Measurements from ENCODE around the gene TMEM240. TPM values are rescaled to one million over a fixed set of nuclear protein-coding genes. Genes with fewer than 3 reads are reported as not detected.

Gene TMEM240
- total and polyA plus RNA-seq, 9 of the 15 experiments (the other 6 are each of a cell fraction or from before 2014, with no cell fraction given), result 0.24 to 2.0 (median 0.69) TPM; not detected in 5

DNA sequence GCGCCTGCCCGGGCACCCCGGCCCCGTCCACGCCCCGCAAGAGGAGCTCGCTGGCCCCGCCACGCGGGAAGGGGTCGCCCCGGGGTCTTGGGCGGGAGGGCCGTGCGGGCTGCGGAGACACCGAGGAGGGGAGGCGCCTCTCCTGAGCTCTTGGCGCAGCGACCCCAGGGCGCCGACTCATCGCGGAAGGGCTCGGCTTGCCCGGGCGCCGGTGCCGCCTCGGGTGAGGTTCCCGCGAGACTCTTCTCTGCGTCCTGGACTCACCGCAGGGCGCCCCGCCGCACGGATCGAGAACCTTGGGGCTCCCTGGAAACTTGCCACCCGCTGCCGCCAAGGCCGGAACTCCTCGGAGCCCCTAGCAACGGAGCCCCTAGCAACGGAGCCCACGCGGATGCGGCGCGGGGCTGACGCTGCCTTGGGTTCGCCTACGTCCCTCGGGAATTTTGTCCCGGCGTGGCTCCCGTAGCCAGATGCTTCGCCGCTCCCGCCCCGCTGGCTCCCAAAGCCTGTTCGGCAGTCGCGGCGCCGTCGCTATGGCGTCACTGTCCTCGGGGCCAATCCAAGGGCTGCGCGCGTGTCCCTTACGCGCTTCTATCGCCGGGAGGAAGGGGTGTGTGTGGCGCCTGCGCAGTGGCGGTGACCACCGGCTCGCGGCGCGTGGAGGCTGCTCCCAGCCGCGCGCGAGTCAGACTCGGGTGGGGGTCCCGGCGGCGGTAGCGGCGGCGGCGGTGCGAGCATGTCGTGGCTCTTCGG, 28.7 kb downstream of the TMEM240 start, which contains the start of gene ATAD3A (continued):
- TF ChIP-seq, protein P1, sequence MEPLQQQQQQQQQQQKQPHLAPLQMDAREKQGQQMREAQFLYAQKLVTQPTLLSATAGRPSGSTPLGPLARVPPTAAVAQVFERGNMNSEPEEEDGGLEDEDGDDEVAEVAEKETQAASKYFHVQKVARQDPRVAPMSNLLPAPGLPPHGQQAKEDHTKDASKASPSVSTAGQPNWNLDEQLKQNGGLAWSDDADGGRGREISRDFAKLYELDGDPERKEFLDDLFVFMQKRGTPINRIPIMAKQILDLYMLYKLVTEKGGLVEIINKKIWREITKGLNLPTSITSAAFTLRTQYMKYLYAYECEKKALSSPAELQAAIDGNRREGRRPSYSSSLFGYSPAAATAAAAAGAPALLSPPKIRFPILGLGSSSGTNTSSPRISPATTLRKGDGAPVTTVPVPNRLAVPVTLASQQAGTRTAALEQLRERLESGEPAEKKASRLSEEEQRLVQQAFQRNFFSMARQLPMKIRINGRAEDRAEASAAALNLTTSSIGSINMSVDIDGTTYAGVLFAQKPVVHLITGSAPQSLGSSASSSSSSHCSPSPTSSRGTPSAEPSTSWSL (CRISPR knock-in tag; IDR thresholded peaks at IDR 0.05; ENCODE audit: borderline replicate concordance), result no peak
- TF ChIP-seq ZNF197 (CRISPR knock-in tag; IDR thresholded peaks at IDR 0.05; ENCODE audit: low read depth) (no peak), ETV5 (CRISPR knock-in tag; IDR thresholded peaks at IDR 0.05; ENCODE audit: low read depth) (peak; percentile 77; the same call in 1 of the 2 replicates), POU5F1 (IDR thresholded peaks at IDR 0.05; ENCODE audit: borderline replicate concordance, low read depth, low read length, partially characterized antibody) (peak; percentile 89), TRIM24 (IDR thresholded peaks at IDR 0.05) (peak in 1 of 2 experiments; percentile 64; a peak in 2 of 4 replicates), SUPT5H (IDR thresholded peaks at IDR 0.05) (peak; percentile 90), SLC30A9 (CRISPR knock-in tag; IDR thresholded peaks at IDR 0.05) (0 out of 2 replicates have a peak, but pooled peaks have one; percentile 10)
- TF ChIP-seq, protein P2, sequence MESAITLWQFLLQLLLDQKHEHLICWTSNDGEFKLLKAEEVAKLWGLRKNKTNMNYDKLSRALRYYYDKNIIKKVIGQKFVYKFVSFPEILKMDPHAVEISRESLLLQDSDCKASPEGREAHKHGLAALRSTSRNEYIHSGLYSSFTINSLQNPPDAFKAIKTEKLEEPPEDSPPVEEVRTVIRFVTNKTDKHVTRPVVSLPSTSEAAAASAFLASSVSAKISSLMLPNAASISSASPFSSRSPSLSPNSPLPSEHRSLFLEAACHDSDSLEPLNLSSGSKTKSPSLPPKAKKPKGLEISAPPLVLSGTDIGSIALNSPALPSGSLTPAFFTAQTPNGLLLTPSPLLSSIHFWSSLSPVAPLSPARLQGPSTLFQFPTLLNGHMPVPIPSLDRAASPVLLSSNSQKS (CRISPR knock-in tag; IDR thresholded peaks at IDR 0.05), result no peak
- TF ChIP-seq, protein P3, sequence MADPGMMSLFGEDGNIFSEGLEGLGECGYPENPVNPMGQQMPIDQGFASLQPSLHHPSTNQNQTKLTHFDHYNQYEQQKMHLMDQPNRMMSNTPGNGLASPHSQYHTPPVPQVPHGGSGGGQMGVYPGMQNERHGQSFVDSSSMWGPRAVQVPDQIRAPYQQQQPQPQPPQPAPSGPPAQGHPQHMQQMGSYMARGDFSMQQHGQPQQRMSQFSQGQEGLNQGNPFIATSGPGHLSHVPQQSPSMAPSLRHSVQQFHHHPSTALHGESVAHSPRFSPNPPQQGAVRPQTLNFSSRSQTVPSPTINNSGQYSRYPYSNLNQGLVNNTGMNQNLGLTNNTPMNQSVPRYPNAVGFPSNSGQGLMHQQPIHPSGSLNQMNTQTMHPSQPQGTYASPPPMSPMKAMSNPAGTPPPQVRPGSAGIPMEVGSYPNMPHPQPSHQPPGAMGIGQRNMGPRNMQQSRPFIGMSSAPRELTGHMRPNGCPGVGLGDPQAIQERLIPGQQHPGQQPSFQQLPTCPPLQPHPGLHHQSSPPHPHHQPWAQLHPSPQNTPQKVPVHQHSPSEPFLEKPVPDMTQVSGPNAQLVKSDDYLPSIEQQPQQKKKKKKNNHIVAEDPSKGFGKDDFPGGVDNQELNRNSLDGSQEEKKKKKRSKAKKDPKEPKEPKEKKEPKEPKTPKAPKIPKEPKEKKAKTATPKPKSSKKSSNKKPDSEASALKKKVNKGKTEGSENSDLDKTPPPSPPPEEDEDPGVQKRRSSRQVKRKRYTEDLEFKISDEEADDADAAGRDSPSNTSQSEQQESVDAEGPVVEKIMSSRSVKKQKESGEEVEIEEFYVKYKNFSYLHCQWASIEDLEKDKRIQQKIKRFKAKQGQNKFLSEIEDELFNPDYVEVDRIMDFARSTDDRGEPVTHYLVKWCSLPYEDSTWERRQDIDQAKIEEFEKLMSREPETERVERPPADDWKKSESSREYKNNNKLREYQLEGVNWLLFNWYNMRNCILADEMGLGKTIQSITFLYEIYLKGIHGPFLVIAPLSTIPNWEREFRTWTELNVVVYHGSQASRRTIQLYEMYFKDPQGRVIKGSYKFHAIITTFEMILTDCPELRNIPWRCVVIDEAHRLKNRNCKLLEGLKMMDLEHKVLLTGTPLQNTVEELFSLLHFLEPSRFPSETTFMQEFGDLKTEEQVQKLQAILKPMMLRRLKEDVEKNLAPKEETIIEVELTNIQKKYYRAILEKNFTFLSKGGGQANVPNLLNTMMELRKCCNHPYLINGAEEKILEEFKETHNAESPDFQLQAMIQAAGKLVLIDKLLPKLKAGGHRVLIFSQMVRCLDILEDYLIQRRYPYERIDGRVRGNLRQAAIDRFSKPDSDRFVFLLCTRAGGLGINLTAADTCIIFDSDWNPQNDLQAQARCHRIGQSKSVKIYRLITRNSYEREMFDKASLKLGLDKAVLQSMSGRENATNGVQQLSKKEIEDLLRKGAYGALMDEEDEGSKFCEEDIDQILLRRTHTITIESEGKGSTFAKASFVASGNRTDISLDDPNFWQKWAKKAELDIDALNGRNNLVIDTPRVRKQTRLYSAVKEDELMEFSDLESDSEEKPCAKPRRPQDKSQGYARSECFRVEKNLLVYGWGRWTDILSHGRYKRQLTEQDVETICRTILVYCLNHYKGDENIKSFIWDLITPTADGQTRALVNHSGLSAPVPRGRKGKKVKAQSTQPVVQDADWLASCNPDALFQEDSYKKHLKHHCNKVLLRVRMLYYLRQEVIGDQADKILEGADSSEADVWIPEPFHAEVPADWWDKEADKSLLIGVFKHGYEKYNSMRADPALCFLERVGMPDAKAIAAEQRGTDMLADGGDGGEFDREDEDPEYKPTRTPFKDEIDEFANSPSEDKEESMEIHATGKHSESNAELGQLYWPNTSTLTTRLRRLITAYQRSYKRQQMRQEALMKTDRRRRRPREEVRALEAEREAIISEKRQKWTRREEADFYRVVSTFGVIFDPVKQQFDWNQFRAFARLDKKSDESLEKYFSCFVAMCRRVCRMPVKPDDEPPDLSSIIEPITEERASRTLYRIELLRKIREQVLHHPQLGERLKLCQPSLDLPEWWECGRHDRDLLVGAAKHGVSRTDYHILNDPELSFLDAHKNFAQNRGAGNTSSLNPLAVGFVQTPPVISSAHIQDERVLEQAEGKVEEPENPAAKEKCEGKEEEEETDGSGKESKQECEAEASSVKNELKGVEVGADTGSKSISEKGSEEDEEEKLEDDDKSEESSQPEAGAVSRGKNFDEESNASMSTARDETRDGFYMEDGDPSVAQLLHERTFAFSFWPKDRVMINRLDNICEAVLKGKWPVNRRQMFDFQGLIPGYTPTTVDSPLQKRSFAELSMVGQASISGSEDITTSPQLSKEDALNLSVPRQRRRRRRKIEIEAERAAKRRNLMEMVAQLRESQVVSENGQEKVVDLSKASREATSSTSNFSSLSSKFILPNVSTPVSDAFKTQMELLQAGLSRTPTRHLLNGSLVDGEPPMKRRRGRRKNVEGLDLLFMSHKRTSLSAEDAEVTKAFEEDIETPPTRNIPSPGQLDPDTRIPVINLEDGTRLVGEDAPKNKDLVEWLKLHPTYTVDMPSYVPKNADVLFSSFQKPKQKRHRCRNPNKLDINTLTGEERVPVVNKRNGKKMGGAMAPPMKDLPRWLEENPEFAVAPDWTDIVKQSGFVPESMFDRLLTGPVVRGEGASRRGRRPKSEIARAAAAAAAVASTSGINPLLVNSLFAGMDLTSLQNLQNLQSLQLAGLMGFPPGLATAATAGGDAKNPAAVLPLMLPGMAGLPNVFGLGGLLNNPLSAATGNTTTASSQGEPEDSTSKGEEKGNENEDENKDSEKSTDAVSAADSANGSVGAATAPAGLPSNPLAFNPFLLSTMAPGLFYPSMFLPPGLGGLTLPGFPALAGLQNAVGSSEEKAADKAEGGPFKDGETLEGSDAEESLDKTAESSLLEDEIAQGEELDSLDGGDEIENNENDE (IDR thresholded peaks at IDR 0.05; ENCODE audit: low read depth, low read length), result no peak
- TF ChIP-seq, protein P4, sequence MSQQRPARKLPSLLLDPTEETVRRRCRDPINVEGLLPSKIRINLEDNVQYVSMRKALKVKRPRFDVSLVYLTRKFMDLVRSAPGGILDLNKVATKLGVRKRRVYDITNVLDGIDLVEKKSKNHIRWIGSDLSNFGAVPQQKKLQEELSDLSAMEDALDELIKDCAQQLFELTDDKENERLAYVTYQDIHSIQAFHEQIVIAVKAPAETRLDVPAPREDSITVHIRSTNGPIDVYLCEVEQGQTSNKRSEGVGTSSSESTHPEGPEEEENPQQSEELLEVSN (IDR thresholded peaks at IDR 0.05; ENCODE audit: borderline replicate concordance in 1 of 2, extremely low read depth in 1 of 2, insufficient read depth in 1 of 2, insufficient read length in 1 of 2, low read depth in 1 of 2, low read length in 1 of 2, poor library complexity in 1 of 2, severe bottlenecking in 1 of 2), result peak; percentile 82 to 85
